OCI-M2 (cell line): Measurements from ENCODE around the gene NCK2.

ENCODE experiments used
- DNase-seq: peaks from one replicate; lab custom pipeline; 2025; ENCODE audit not compliant: unreplicated experiment; lab: John Stamatoyannopoulos, UW

The NCK2 gene

GRCh38 chr2:105744909-105745853, at the start of gene NCK2:
TSS of gene NCK2 (plus strand) at chr2:105744912. CDS start at chr2:105855064, 110,152 bp downstream.
- no peak for DNase-seq

- no peak for DNase-seq
Observed at GRCh38 chr2:105697781-105698449, 46.8 kb upstream of the NCK2 start.

- DNase-seq = no peak
Observed at GRCh38 chr2:105698820-105699219, 45.9 kb upstream of the NCK2 start.

GRCh38 chr2:105701042-105701441, 43.7 kb upstream of the NCK2 start:
- DNase-seq = no peak

- DNase-seq = no peak
Observed at GRCh38 chr2:105708697-105709096, 36.0 kb upstream of the NCK2 start.

- DNase-seq = no peak
Observed at GRCh38 chr2:105711394-105711793, 33.3 kb upstream of the NCK2 start.

- no peak for DNase-seq
Observed at GRCh38 chr2:105712166-105712915, 32.4 kb upstream of the NCK2 start.

GRCh38 chr2:105712981-105713596, 31.6 kb upstream of the NCK2 start:
- no peak for DNase-seq

GRCh38 chr2:105714141-105714540, 30.6 kb upstream of the NCK2 start:
- DNase-seq = no peak

GRCh38 chr2:105718846-105719481, 25.7 kb upstream of the NCK2 start:
- no peak for DNase-seq

- DNase-seq = no peak
Observed at GRCh38 chr2:105721991-105722511, 22.7 kb upstream of the NCK2 start.

GRCh38 chr2:105722726-105723297, 21.9 kb upstream of the NCK2 start:
- DNase-seq = no peak

GRCh38 chr2:105723431-105723830, 21.3 kb upstream of the NCK2 start:
- DNase-seq = no peak

- DNase-seq = no peak
Observed at GRCh38 chr2:105725388-105725787, 19.3 kb upstream of the NCK2 start.

GRCh38 chr2:105730170-105730569, 14.5 kb upstream of the NCK2 start:
- DNase-seq = no peak

GRCh38 chr2:105731511-105731910, 13.2 kb upstream of the NCK2 start:
- DNase-seq = no peak

- no peak for DNase-seq
Observed at GRCh38 chr2:105732101-105732500, 12.6 kb upstream of the NCK2 start.

GRCh38 chr2:105732955-105733607, 11.6 kb upstream of the NCK2 start:
- no peak for DNase-seq

GRCh38 chr2:105733875-105734274, 10.8 kb upstream of the NCK2 start:
- DNase-seq = no peak
